GM10266 (cell line): Measurements from ENCODE around the gene TARBP1.

Experiments used
- DNase-seq: peaks from one replicate; pipeline ENCODE4 v3.0.0; 2012; ENCODE audit errors: extremely low spot score
- CTCF ChIP-seq: IDR thresholded peaks from 2 replicates; pipeline ENCODE4 v1.5.1; 2012; ENCODE audit warnings: mild to moderate bottlenecking, low read depth; ENCODE audit not compliant: control insufficient read depth, insufficient read depth; ENCODE audit errors: missing control alignments

Gene TARBP1

GRCh38 chr1:234488054-234489006 is 9.4 kb upstream of the TARBP1 start:
- peak; percentile 32 for DNase-seq
- TF ChIP-seq CTCF = no peak

DNA sequence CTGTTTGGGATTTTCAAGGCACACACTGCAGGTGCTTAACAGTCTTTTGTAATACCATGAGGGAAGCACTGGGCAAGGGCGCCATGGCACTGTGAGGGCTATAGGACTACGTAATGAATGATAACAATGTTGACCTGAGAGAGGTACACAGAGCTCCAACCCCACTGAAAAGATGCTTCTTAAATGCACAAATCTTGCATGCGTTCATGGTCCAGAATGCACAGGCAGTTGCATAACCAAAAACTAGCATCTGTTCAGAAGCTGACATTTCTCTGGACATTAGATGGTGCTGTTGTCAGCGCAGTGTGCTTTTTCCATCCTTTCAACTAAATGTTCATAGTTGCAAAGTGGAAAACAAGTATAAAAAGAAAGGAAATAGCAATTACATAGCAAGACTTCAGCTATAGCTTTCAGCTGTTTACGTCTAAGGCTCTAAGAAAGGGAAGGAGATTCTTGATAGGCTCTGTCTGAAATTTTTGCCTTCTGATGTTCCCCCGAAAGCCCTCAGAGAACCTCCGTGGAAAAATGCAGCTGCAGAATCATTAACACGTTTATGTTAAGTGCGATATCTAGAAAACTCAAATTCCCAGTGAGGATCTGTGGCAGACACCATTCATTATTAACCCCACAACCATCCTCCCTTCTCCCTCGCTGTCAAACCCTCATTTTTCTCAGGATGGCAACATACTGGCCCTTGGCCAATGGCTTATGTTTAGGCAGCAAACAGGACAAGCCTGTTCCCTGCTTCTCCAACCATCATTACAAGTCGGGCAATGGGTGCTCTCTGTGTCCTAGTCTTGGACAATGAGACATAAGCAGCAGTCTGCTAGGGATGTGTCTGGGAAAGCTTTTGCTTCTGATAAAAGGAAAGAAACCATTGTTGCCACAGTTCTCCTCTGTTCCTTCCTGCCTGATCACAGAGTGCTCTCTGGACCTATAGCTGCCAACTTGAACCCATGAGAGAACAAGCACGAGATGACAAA is 8.2 kb upstream of the TARBP1 start:
- DNase-seq = peak; percentile 38
- peak; percentile 78 for TF ChIP-seq CTCF

- DNase-seq = no peak
- no peak for TF ChIP-seq CTCF
These were observed 6.2 kb upstream of the TARBP1 start for GRCh38 chr1:234484991-234485739.

- TF ChIP-seq CTCF = no peak
- no peak for DNase-seq
These were observed 5.2 kb upstream of the TARBP1 start for GRCh38 chr1:234484218-234484617.

GRCh38 chr1:234481771-234482170 is 2.8 kb upstream of the TARBP1 start:
- no peak for DNase-seq
- no peak for TF ChIP-seq CTCF

GRCh38 chr1:234479866-234480265 is 887 bp upstream of the TARBP1 start:
- TF ChIP-seq CTCF = no peak
- no peak for DNase-seq
